DMS 273 treated with DMSO at 0.1 percent for 48 hours (cell line): ENCODE measurements around the gene AK1.

ENCODE experiments used
- DNase-seq: peaks from one replicate; lab custom pipeline; 2025; lab: John Stamatoyannopoulos, UW

Gene AK1, protein sequence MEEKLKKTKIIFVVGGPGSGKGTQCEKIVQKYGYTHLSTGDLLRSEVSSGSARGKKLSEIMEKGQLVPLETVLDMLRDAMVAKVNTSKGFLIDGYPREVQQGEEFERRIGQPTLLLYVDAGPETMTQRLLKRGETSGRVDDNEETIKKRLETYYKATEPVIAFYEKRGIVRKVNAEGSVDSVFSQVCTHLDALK

DNA sequence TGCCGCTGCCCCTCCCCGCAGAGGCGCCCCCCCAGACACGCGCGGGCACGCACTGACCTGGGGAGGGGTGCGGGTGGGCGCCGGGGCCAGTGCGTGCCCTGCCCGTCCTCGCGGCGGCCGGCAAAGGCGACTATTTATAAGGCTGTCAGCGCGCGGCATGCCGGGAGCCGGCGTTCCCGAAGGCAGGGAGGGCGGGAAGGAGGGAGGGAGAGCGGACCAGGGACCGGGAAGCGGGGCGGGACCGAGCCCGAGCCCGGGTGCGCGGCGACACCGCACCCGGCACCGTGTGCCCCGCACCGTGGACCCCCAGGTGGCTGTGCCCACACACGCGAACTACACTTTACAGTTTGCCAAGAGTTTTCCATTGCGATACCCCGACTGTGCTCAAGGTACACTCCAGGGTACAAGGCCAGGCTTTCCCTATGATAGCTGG is at the start of gene AK1:
AK1 (minus strand) TSS at position 110 of the 433 bp plus-strand sequence. CDS start 3,058 bp downstream, outside the sequence.
- DNase-seq = no peak

DNA sequence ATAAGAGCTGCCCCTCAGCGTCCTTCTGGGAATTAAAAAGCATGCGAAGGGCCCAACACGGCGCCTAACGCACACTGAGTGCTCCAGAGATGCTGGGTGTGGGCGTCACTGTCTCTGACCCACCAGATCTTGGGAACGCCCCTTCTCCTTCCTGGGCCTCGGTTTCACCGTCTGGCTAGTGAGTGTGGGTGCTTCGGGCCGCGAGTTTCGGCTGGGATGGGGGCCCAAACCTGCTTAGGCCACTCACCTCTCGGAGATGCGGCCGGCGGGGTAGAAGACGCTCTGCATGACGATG is 49.4 kb upstream of the AK1 start:
- DNase-seq = no peak

DNA sequence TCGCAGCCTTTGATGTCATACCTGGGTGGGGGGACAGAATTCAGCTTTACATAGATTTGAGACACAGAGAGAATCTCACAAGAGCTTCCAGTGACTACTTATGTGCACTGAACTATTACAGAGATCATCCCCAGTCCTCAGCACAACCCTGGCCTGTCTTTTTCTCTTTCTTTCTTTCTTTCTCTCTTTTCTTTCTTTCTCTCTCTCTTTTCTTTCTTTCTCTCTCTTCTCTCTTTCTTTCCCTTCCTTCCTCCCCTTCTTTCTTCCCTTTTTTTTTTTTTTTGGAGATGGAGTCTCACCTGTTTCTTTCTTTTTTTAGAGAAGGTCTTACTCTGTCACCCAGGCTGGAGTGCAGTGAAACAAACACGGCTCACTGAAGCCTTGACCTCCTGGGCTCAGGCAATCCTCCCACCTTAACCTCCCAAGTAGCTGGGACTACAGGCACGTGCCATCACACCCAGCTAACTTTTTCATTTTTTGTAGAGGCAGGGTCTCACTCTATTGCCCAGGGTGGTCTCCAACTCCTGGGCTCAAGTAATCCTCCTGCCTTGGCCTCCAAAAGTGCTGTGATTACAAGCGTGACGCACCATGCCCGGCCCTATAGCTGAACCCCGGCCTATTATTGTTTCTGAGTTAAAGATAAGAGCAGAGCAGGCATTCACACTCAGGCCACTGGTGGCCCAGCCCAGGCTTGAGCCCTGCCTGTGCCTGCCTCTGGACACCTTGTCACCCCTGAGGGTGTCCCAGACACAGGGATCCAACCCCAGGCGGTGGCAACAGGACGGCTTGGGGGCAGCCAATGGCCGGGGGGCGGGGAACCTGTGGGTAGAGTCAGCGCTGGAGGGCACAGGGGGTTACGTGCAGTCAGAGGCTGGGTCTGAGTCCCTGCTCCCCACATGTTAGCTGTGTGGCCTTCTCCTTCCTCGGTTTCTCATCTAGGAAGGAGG is 48.8 kb upstream of the AK1 start:
- DNase-seq = no peak

DNA sequence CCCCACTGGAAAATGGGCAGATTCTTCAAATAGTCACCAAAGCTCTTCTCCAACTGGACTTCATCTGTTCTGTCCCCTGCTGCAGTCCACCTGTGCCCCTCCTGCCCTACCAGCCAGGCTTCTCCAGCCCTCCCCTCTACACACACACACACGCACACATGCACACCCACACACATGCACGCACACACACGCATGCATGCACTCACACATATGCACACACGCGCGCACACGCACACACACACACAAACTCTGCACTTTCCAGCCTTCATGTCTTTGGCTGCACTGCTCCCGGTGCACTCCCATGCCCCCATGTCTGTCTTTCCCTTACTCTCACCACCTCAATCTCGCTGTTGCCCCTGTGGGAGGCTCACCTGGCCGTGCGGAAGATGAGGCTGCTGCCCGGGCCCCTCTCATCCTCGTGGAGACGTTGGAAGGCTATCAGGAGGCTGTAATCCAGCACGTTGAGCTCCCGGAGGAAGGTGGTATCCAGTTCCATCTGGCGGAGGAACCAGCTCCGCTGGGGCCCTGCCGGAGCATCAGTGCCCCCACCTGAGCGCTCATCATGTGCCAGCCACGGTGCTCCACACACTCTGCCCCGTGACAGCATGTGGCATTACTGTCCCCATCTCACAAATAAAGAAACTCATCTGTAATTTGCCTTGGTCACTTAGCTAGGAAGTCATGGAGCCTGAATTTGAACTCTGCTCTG is 47.4 kb upstream of the AK1 start:
- no peak for DNase-seq

DNA sequence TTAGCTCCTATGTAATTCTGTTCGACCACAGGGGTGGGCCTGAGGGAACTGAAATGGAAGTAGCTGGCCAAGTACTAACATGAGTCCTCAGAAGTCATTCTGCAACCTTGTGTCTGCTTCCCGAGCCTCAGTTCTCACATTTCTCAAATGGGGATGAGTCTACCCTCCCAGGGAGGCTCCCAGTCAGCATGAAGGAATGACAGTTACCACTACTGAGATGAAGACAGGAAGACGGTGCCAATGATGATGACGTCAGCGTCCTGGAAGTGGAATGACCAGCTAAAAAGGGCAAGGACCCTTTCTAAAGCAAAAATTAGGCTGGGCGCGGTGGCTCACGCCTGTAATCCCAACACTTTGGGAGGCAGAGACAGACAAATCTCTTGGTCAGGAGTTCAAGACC is 46.3 kb upstream of the AK1 start:
- DNase-seq = no peak

DNA sequence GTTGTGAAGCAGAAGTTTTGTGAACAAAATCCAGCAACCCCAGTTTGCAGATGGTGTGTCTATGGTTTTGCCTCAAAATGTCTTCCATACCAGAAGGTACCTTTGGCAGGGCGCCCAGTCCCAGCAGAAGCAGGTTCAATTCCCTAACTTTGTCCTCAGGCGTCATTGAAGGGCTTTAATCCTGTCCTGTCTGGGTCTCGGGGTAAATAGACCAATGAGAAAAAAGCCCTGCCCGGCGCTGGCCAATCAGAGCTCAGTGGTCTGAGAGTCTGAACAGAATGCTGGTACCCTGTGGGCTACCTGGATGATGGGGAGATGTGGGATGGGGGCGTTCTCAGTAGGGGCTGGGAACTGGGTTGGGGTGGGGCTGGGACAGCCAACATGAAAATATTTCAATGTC is 45.6 kb upstream of the AK1 start:
- DNase-seq = peak; percentile 56

DNA sequence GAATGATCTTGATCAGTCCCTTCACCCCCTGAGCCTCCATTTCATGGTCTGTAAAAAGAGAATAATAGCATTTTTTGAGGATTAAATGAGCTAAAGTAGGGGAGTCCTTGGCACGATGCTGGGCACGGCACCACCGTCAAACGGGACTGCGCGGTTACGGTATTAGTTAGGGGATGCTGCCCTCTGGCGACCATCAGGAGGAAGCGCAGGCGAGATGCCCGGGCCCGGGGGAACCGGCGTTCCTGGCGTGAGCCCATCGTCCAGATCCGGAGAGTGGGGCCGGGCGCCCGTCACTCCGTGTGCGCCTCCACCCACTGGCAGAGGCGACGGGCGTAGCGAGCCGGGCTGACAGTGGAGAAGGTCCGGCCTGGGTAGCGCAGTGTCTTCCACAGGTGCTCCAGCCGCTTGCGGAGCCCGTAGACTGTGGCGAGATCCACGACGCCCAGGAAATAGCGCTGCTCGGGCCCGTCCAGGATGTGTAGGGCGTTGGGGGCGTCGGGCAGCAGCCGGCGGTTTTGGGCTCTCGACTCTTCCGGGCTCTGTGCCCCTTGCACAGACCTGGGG is 44.2 kb upstream of the AK1 start:
- DNase-seq = no peak

DNA sequence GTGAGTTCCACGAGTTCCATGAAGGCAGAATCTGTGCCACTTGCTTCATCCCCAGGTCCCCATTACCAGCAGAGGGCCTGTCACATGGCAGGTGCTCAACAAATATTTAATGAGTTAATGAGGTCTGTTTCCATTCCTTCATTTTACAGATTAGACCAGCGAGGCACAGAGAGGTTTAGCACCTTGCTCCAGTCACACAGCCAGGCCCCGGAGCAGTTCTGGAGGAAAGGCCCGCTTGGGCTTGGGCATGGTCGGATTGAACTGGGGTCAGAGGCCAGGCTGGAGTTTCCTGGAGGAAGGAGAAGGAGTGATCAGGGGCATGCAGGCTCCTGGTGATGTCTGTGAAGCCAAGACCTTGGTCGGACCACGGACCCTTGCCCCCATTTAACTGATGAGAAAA is 43.3 kb upstream of the AK1 start:
- DNase-seq = no peak

DNA sequence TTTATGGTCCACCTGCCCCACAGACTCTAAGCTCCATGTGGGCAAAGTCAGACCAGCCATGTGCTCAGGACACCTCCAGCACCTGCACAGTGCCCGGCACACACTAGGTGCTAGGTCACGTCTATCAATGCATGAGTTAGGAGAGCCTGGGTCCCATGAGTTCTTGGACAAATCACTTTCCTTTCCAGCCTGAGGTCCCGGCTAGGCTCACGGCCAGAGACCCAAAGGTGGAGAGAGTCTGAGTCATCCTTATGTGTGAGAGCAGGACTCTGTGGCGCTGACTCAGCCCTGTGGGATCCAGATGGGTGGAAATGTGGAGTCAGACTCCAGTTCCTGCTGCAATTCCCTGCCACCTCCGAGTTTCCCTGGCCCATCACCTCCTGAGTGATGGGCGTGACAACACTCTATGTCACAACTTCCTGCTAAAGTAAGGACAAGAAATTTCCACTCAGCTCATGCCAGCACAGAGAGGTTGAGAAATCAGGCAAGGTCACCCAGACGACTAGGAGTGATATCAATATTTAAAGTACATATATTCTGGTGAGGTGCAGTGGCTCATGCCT is 41.9 kb upstream of the AK1 start:
- peak; percentile 28 for DNase-seq

DNA sequence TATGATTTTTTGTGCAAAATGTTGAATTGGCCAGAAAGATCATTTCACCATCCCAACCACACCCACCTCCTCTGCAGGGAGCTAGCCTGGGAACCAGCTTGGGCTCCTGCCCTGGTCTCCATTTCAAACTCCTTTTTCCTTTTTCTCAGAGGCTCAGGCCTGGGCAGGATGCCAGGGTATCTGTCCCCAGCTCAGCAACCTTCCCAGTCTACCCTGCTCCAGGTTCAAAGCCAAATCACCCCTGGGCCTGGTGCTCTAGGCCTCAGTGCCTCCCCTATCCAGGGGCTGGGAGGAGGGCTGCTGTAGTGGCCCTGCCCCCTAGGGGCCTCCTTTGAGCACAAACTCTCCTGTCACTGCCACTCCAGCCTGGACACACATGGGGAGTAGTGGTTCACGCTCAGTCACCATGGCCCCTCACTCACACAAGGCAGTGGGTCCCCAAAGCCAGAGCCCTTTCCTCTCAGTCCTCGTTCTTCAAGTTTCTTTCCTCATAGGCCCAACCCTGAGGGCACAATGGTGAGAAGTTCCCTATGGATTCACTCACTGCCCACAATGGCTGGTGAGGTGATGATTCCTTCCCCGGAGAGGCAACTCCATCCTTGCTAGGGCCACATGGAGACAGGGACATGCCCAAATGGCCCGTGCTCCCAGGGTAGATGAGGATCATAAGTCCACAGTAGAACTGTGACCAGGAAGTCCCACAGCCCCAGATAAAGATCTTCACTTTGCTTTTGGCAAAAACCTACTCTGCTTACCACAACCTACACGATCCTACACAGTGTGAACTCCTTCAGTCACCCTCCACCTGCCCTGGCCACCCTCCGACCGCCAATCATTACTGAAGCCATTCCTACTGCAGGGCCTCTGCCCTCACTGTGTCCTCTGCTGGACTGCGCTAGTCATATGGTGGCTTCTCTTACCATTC is 41.0 kb upstream of the AK1 start:
- DNase-seq = peak; percentile 8

DNA sequence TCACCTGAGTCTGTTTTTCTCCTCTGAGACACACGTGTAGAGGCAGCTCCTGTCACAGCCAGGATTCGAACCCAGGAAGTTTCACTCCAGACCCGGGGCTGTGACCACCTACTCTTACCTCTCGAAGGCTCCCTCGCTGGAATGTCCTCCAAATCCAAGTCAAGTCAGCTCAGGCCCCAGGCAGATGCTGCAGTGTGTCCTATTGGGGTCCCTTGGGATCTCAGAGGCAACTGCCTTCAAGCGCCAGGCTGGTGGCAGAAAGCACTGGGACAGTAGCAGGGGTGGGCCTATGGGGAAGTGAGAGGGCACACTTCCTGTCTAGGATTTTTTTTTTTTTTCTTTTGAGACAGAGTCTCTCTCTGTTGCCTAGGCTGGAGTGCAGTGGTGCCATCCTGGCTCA is 40.1 kb upstream of the AK1 start:
- no peak for DNase-seq

DNA sequence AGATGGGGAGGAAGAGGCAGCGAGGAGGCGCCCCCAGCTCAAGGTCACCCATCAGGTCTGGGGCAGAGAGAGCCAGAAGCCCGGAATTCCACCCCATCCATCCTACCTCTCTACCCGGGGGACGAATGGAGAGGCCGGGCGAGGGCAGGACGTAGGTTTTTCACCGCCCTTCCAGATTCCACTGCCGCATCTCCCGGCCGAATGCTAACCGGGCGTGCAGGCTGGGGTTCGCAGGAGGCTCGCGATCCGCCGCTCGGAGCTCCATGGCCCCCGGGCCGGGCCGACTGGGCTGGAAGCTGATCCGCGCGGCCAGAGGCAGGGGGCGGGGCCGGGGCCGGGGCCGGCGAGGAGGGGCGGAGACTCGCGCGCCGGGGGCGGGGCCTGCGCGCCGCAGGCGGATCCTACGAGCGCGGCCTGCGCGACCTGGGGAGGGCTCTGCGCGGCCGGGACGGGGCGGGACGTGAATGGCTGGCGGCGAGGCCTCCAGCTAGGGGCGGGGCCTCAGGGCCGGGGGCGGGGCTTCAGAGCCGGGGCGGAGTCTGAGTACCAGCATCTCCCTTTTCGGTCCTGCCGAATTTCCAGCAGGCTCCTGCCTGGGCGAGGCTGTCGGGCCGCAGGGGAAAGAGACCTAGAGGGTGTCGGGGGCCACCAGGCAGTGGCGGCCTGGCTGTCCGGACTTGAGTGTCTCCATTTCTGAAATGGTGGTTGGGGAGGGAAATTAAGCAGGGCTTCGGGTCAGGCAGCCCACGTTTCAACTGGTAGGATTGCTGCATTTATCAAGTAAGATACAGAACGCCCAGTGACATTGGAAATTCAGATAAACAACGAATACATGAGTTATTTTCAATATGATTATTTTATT is 39.5 kb upstream of the AK1 start, which contains the start of gene ST6GALNAC4:
ST6GALNAC4 (minus strand) TSS at position 322 of the 862 bp plus-strand sequence. CDS start 622 bp downstream, outside the sequence.
- peak; percentile 62 for DNase-seq

DNA sequence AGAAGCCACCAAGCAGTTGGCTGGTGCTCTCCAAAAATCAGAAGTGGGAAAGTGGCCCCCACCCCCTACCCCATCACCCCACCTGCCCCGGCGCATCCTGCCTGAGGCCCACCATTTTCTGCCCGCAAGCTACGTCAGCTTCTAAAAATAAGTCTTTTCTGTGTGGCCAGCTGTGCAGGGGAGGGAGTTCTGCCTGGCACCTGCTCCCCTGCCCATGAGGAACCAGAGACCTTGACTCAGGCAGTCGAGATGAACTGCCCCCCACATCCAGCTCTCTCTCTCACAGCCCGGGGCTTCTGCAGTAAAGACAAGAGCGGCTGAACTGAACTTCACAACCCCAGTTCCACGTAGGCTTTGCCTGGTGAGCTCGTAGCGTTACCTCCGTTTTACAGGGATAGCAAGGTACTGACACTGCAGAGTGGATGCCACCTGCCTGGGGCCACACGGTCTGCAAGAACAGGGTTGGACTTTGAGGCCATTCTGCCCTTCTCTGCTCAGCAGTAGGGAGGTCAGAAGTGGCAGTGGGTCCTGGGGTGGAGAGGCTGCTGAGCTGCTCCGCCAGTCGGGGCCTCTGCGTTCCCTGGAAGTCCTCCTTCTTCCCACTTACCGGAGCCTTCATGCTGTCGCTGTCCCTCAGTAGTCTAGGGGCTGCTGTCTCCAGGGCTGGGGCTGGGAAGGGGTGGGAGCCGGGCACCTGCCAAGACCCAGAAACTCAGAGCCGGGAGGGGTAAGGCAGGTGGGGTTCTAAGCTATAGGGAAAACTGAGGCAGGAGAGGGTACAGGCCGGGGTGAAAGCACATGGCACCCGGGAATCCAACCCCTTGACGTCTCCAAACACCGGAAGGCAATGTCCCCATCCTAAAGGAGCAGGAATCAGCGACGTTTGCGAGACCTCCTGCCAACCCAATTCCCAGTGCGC is 38.6 kb upstream of the AK1 start:
- no peak for DNase-seq

DNA sequence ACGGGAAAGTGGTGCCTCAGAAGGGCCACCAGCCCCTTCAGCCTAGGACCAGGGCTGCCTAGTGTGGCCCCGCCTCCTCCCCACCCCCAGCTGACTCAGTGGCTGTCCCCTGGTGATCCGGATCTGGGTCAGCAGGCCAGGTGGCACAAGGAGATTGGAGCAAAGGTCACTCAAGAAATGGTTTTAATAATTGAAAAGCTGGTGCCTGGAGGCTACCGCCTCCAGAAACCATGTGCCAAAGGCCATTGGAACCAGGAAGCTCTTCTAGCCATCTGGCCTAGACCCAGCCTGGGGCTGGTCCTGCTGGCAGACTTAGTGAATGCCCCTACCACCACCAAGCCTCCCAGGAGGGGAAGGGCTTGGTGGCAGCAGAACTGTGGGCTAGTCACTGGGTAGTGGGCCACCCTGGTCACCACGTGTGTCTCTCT is 37.9 kb upstream of the AK1 start:
- DNase-seq = no peak

DNA sequence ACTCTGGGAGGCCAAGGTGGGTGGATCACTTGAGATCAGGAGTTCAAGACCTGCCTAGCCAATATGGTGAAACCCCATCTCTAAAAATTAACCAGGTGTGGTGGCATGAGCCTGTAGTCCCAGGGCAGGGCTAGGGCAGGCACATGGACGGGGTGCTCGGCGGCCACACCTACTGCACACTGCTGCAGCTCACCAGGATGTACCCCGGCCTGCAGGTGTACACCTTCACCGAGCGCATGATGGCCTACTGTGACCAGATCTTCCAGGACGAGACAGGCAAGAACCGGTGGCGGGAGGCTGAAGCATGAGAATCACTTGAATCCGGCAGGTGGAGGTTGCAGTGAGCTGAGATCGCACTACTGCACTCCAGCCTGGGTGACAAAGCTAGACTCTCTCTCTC is 36.2 kb upstream of the AK1 start:
- no peak for DNase-seq

DNA sequence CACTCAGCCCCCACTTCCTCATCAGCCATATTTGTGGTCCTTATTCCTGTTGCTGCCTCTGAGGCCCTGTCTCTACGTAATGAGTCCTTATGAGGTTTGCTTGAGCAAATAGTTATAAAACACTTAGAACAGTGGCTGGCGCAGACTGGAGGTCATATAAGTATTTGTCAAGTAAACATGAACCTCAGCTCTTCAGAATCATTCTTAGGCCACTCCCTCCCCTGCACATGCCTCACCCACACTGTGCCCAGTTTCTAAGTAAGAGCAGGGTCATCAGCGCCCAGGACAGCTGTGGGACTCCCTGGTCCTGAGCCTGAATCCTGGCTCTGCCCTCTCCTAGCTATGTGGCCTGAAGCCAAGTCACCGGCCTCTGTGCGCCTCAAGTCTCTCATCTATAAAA is 35.4 kb upstream of the AK1 start:
- no peak for DNase-seq

DNA sequence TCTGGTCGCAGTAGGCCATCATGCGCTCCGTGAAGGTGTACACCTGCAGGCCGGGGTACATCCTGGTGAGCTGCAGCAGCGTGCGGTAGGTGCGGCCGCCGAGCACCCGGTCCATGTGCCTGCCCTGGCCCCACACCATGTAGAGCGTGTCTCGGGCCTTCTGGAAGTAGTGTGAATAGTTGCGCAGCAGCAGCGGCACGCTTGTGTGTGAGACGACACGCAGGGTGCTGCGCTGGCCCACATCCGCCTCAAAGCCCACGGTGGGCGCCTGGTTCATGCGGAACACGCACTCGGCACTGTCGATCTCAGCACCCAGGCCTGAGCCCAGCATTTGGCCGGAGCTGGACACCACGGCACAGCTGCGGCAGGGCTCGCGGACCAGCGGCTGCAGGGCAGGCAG is 34.8 kb upstream of the AK1 start:
- no peak for DNase-seq

DNA sequence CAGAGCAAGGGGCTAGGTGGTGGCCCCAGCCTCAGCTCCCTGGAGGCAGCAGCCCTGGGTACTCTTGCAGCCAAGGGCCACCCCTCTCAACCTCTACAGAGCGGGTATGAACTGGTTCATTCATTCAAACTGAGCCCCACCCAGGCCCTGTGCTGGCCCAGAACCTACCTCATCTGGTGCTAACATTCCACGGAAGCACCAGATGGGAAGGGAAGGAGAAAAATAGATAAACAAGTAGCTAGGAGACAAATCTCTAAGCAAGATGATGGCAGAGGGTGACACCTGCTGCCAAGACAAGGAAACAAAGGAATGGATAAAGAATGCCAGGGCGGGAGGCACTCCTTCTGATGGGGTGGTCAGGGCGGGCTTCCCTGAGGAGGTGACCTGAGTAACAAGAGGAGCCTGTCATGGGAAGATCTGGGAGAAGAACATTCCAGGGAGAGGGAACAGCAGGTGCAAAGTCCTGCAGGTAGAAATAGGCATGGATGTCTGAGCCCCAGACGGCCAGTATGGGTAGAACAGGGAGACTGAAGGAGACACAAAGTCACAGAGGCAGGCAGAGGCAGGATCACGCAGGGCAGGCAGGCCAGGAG is 33.2 kb upstream of the AK1 start:
- DNase-seq = peak; percentile 49

DNA sequence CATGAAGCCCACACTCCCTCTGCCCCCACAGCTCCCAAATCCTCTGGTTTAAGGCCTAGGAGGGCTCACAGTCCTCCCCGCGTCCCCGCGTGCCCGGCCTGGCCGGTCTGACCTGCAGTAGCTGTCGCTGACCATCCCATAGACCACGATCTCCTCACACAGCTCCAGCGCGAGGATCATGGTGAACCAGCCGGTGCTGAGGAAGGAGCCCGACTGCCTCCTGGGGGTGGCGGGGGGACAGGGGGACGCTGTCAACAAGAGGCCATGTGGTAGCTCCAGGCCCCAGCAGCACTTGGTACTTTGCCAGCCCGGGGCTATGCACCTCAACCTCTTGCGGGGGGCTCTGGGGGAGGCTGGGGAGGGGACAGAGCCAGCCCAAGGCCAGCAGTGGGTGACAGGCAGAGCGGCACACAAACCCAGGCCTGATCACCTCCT is 32.4 kb upstream of the AK1 start:
- DNase-seq = no peak
